ENCODE results near the gene PMVK.

DNA sequence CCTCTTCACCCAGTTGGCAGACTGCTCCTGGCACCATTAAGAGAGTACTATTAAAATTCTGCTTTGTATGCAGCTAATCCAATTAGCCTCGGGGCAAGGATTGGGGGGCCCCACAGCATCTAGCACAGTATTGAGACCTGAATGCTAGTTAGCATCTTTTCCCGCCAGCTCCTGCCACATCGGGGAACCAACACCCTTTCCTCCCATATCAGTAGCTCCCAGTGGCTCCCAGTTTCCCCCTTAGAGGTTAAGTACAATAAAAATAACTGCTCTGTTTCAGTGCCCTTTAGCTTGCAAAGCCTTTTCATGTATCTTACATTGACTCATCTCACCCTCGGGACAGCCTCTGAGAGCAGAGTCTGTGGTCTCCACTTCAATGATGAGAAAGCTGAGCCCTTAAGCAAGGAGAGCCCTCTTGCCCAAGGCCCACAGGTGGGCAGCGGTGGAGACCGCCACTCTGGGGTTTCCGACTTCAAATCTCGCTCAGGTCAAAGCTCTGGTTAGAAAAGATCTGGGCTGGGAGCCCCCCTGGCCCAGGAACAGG, 4.2 kb upstream of the PMVK start:
- TF ChIP-seq EZH2 (IDR thresholded peaks at IDR 0.05; ENCODE audit: low read length, unreplicated experiment): no peak
- TF ChIP-seq, protein P1, sequence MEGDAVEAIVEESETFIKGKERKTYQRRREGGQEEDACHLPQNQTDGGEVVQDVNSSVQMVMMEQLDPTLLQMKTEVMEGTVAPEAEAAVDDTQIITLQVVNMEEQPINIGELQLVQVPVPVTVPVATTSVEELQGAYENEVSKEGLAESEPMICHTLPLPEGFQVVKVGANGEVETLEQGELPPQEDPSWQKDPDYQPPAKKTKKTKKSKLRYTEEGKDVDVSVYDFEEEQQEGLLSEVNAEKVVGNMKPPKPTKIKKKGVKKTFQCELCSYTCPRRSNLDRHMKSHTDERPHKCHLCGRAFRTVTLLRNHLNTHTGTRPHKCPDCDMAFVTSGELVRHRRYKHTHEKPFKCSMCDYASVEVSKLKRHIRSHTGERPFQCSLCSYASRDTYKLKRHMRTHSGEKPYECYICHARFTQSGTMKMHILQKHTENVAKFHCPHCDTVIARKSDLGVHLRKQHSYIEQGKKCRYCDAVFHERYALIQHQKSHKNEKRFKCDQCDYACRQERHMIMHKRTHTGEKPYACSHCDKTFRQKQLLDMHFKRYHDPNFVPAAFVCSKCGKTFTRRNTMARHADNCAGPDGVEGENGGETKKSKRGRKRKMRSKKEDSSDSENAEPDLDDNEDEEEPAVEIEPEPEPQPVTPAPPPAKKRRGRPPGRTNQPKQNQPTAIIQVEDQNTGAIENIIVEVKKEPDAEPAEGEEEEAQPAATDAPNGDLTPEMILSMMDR (conservative IDR thresholded peaks at IDR 0.05; ENCODE audit: low read depth, low read length): no peak
